ENCODE results near the gene TCF15. TPM values are rescaled to one million over a fixed set of nuclear protein-coding genes. Genes with fewer than 3 reads are reported as not detected.

The TCF15 gene
- total and polyA plus RNA-seq, 3 experiments from 2014 or later, result not detected

GRCh38 chr20:611843-612185 is 1.7 kb upstream of the TCF15 start:
- H3K27me3 Mint-ChIP-seq, result peaks cover 48 to 74% of the 10 kb centered on the region in 2 donors
- H3K4me1 Mint-ChIP-seq, result peaks cover 1 to 12% (median 5%) of the 10 kb centered on the region in 3 donors
- DNase-seq, result no peak
- H3K9me3 Mint-ChIP-seq, result no peaks in the 10 kb centered on the region
- Histone ChIP-seq H3K27me3 (ENCODE audit: insufficient read depth, low read length, poor library complexity, severe bottlenecking) (peaks cover 8% of the 10 kb centered on the region), H3K4me1 (ENCODE audit: insufficient read depth, low read length) (no peaks in the 10 kb centered on the region), H3K27ac (ENCODE audit: low read depth, low read length) (no peak overlapping the region), H3K36me3 (ENCODE audit: insufficient read depth, low read length) (no peaks in the 10 kb centered on the region), H3K4me3 (ENCODE audit: low read length) (no peak overlapping the region), H3K9me3 (ENCODE audit: low read length) (no peaks in the 10 kb centered on the region)
- no peak overlapping the region for H3K27ac Mint-ChIP-seq
- POLR2A ChIA-PET, result no interaction called here
- peak overlapping the region in 1 of 7 donors; percentile 46 for H3K4me3 Mint-ChIP-seq
- CTCF ChIA-PET, result no interaction called here
- H3K36me3 Mint-ChIP-seq, result no peaks in the 10 kb centered on the region

DNA sequence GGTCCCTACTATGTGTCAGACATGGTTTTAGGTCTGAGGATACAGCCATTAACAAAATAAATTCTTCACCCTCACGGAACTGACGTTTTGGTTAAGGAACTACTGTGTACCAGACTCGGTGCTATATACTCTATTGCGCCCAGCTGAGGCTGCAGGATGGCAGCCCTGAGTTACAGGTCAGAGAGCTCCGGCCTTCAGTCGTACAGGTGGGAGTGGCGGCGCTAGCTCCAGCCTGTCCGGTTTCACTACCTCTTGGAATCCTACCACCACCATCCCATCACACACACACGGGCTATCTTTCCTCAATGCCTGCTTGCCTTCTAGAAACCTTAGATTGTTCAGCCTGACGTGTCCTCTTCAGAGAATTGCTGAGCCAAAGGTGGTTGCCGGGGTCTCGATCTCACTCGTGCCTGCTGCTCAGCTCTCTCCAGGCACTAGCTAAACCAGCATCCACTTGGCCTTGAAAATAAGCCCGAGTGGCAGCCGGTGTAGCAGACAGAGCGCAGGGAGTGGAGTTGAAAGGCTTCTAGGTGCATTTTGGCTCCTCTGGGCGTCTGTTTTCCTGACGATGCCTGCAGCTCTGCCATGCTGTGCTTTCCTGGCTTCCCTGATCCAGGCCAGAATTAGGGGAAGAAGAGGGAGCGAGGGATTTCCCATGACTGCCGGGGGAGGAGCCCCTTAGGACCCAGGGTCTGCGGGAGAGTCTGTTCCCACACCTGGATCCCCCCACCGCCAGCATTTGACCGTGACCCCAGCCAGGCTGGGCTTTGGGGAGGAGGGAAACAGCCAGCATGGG is 1.1 kb upstream of the TCF15 start:
- Mint-ChIP-seq H3K27me3 (peaks cover 50 to 69% of the 10 kb centered on the region in 2 donors), H3K36me3 (no peaks in the 10 kb centered on the region), H3K4me1 (peaks cover 1 to 12% (median 5%) of the 10 kb centered on the region in 3 donors), H3K4me3 (peak overlapping the region in 1 of 7 donors; percentile 24), H3K9me3 (no peaks in the 10 kb centered on the region), H3K27ac (no peak overlapping the region)
- no peak for DNase-seq
- Histone ChIP-seq H3K36me3 (ENCODE audit: insufficient read depth, low read length) (no peaks in the 10 kb centered on the region), H3K27ac (ENCODE audit: low read depth, low read length) (no peak overlapping the region), H3K4me3 (ENCODE audit: low read length) (no peak overlapping the region), H3K9me3 (ENCODE audit: low read length) (no peaks in the 10 kb centered on the region), H3K27me3 (ENCODE audit: insufficient read depth, low read length, poor library complexity, severe bottlenecking) (peaks cover 8% of the 10 kb centered on the region), H3K4me1 (ENCODE audit: insufficient read depth, low read length) (no peaks in the 10 kb centered on the region)
- CTCF ChIA-PET, result no interaction called here
- POLR2A ChIA-PET, result no interaction called here

DNA sequence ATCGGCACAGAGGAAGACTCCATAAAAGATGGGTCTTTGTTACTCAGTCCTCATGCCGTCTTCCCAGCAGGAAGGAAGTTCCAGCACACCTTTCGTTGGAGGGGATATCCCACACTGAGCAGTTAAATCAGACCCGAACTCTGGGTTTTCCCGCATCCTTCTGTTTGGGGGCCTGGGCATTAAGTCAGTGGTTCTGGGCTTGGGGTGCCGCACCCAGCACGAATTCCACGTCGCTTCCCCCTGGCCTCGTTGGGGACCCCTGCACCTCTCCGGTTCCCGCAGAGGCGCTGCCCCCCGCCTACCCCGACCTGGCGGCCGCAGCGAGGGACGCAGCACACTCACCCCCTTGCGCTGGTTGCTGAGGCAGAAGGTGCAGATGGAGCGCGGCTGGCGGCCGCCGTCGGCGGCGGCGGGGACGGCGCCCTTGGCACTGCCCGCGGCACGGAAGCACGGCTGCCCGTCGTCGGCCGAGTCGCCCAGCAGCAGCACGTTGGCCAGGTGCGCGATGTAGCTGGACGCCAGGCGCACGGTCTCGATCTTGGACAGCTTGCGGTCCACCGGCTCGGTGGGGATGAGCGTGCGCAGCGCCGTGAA is 641 bp downstream of the TCF15 start:
- ChIA-PET POLR2A (no interaction called here), CTCF (no interaction called here)
- no peak overlapping the region for H3K27ac Mint-ChIP-seq
- H3K27me3 ChIP-seq (ENCODE audit: insufficient read depth, low read length, poor library complexity, severe bottlenecking), result peaks cover 5% of the 10 kb centered on the region
- H3K9me3 ChIP-seq (ENCODE audit: low read length), result no peaks in the 10 kb centered on the region
- peaks cover 1 to 12% (median 5%) of the 10 kb centered on the region in 3 donors for H3K4me1 Mint-ChIP-seq
- DNase-seq, result no peak
- H3K4me3 Mint-ChIP-seq, result no peak overlapping the region
- H3K4me1 ChIP-seq (ENCODE audit: insufficient read depth, low read length), result no peaks in the 10 kb centered on the region
- no peak overlapping the region for H3K4me3 ChIP-seq (ENCODE audit: low read length)
- H3K36me3 ChIP-seq (ENCODE audit: insufficient read depth, low read length), result no peaks in the 10 kb centered on the region
- no peak overlapping the region for H3K27ac ChIP-seq (ENCODE audit: low read depth, low read length)
- no peaks in the 10 kb centered on the region for H3K9me3 Mint-ChIP-seq
- H3K36me3 Mint-ChIP-seq, result no peaks in the 10 kb centered on the region
- peaks cover 47 to 72% of the 10 kb centered on the region in 2 donors for H3K27me3 Mint-ChIP-seq

DNA sequence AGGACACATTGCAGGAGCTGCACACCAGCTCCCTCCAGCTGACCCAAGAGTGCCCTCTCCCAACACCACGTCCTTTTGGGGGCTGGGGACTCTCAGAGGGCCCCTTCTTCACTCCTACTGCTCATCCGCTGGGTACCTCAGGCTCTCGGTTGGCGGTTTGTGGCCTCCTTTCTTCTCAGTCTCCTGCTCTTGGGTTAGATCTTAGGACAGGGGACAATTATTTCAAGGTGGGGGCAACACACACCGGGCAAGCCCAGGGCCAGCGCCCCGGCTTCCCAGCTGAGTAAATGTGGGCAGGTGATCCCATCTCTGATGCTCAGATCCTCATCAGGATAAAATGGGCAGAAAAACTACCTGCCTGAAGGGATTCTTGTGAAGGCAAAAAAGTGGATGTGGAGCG is 1.1 kb downstream of the TCF15 start:
- Mint-ChIP-seq H3K36me3 (no peaks in the 10 kb centered on the region), H3K4me1 (peaks cover 1 to 12% (median 5%) of the 10 kb centered on the region in 3 donors), H3K4me3 (no peak overlapping the region), H3K9me3 (no peaks in the 10 kb centered on the region), H3K27me3 (peaks cover 44 to 71% of the 10 kb centered on the region in 2 donors), H3K27ac (no peak overlapping the region)
- Histone ChIP-seq H3K4me3 (ENCODE audit: low read length) (no peak overlapping the region), H3K4me1 (ENCODE audit: insufficient read depth, low read length) (no peaks in the 10 kb centered on the region), H3K36me3 (ENCODE audit: insufficient read depth, low read length) (no peaks in the 10 kb centered on the region), H3K27ac (ENCODE audit: low read depth, low read length) (no peak overlapping the region), H3K9me3 (ENCODE audit: low read length) (no peaks in the 10 kb centered on the region), H3K27me3 (ENCODE audit: insufficient read depth, low read length, poor library complexity, severe bottlenecking) (peaks cover 5% of the 10 kb centered on the region)
- no peak for DNase-seq
- POLR2A ChIA-PET, result no interaction called here
- CTCF ChIA-PET, result no interaction called here

DNA sequence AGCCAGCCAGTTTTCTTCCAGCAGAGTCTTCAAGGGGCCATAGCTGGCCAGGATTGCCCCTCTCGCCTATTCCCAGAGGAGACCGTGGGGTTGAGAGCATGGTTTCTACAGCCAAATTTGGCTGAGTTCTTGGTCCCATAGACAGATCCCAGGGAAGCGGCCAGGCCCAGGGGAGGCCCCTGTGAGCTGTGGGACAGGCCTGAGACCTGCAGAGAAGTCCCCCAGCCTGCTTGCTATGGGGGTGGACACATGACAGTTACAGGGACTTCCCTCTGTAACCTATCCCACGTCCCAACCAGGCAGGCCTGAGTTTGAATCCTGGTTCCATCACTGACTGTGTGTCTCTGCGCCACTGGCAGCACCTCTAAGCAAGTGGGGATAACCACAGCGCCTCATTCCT is 2.6 kb downstream of the TCF15 start:
- CTCF ChIA-PET, result interaction anchor here (0.8 kb wide), 1 partner anchor 38 kb away, joined by 3 read pairs; no protein-coding TSS in a partner anchor
- DNase-seq, result no peak
- Histone ChIP-seq H3K36me3 (ENCODE audit: insufficient read depth, low read length) (no peaks in the 10 kb centered on the region), H3K4me3 (ENCODE audit: low read length) (no peak overlapping the region), H3K27me3 (ENCODE audit: insufficient read depth, low read length, poor library complexity, severe bottlenecking) (peaks cover 5% of the 10 kb centered on the region), H3K27ac (ENCODE audit: low read depth, low read length) (no peak overlapping the region), H3K4me1 (ENCODE audit: insufficient read depth, low read length) (no peaks in the 10 kb centered on the region), H3K9me3 (ENCODE audit: low read length) (no peaks in the 10 kb centered on the region)
- Mint-ChIP-seq H3K27ac (no peak overlapping the region), H3K27me3 (peaks cover 35 to 56% of the 10 kb centered on the region in 2 donors), H3K36me3 (no peaks in the 10 kb centered on the region), H3K4me1 (peaks cover 1 to 12% (median 5%) of the 10 kb centered on the region in 3 donors), H3K4me3 (no peak overlapping the region), H3K9me3 (no peaks in the 10 kb centered on the region)
- POLR2A ChIA-PET, result no interaction called here

DNA sequence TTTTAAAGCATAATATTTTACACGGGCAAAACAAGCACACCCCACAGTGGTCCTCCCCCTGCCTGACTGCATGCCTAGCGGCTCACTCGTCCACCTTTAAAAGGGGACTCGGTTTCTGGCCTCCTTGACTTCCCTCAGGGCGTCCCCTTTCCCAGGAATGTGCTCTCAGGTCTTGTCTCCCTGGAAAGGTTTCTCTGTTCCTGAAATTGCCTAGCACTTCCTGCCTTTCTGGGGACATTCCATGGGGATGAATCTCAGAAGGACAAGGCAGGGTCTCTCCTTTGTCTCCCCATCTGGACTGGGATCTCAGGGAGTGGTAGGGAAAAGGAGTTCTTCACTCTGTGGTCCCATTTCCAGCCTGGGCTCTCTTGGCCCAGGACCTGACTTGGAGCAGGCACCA is 4.9 kb downstream of the TCF15 start:
- DNase-seq, result no peak
- H3K27ac Mint-ChIP-seq, result no peak overlapping the region
- ChIA-PET CTCF (no interaction called here), POLR2A (no interaction called here)
- no peaks in the 10 kb centered on the region for H3K9me3 Mint-ChIP-seq
- no peak overlapping the region for H3K4me3 ChIP-seq (ENCODE audit: low read length)
- no peaks in the 10 kb centered on the region for H3K27me3 ChIP-seq (ENCODE audit: insufficient read depth, low read length, poor library complexity, severe bottlenecking)
- H3K4me1 ChIP-seq (ENCODE audit: insufficient read depth, low read length), result no peaks in the 10 kb centered on the region
- no peak overlapping the region for H3K4me3 Mint-ChIP-seq
- H3K4me1 Mint-ChIP-seq, result no peaks in the 10 kb centered on the region
- H3K36me3 Mint-ChIP-seq, result no peaks in the 10 kb centered on the region
- H3K36me3 ChIP-seq (ENCODE audit: insufficient read depth, low read length), result no peaks in the 10 kb centered on the region
- H3K9me3 ChIP-seq (ENCODE audit: low read length), result no peaks in the 10 kb centered on the region
- H3K27me3 Mint-ChIP-seq, result peaks cover 25 to 43% of the 10 kb centered on the region in 2 donors
- H3K27ac ChIP-seq (ENCODE audit: low read depth, low read length), result no peak overlapping the region

- no peaks in the 10 kb centered on the region for H3K4me1 Mint-ChIP-seq
Measured at GRCh38 chr20:603116-603640, 6.9 kb downstream of the TCF15 start.

DNA sequence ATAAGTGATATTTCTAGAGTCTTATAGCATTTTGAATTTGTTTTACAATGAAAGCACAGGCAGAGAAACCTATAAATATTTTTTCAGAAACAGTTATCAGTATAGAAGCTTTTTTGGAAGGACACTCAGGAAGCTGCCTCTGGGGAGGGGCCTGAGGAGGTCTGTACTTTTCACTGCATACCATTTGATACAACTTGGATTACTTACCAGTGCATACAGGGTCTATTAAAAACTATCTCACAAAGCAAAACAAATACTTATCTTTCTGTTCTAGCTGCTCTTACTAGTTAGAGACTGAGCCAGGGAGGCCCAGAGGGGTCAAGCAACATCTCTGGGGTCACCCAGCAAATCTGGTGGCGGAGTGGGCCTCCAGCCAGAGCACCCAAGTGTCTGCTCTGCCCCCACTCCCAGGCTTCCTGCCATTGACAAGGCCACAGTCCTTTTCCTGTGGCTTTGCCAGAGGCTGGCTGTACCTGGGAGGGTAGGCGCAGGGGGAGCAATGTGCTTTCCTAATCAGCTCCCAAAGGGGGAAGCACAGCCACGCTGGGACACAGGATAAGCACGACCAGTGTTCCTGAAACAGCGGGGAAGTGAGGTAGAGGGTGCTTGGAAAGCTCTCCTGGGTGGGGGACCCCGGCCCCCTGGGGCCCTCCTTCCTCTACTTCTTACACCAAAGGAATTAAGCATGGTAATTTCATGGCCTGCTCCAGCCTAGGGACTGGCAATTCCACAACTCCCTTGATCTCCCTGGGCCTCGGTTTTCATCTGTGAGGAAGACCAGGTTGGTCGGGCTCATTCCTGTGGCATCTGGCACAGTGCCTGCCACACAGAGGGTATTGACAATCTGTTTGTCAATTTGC is 7.8 kb downstream of the TCF15 start:
- POLR2A ChIA-PET, result no interaction called here
- H3K27me3 Mint-ChIP-seq, result peaks cover 11 to 27% of the 10 kb centered on the region in 2 donors

More at GRCh38 chr20:603116-603640, 6.9 kb downstream of the TCF15 start:
- POLR2A ChIA-PET, result no interaction called here
- H3K9me3 Mint-ChIP-seq, result no peaks in the 10 kb centered on the region
- Histone ChIP-seq H3K36me3 (ENCODE audit: insufficient read depth, low read length) (no peaks in the 10 kb centered on the region), H3K27me3 (ENCODE audit: insufficient read depth, low read length, poor library complexity, severe bottlenecking) (no peaks in the 10 kb centered on the region), H3K4me3 (ENCODE audit: low read length) (no peak overlapping the region), H3K4me1 (ENCODE audit: insufficient read depth, low read length) (no peaks in the 10 kb centered on the region), H3K9me3 (ENCODE audit: low read length) (no peaks in the 10 kb centered on the region), H3K27ac (ENCODE audit: low read depth, low read length) (no peak overlapping the region)
- DNase-seq, result no peak
- H3K4me3 Mint-ChIP-seq, result no peak overlapping the region
- H3K36me3 Mint-ChIP-seq, result no peaks in the 10 kb centered on the region
- H3K27me3 Mint-ChIP-seq, result peaks cover 18 to 32% of the 10 kb centered on the region in 2 donors
- CTCF ChIA-PET, result no interaction called here
- no peak overlapping the region for H3K27ac Mint-ChIP-seq

More for the DNA sequence above, 7.8 kb downstream of the TCF15 start:
- H3K36me3 ChIP-seq (ENCODE audit: insufficient read depth, low read length), result no peaks in the 10 kb centered on the region
- no peaks in the 10 kb centered on the region for H3K9me3 ChIP-seq (ENCODE audit: low read length)
- H3K27ac Mint-ChIP-seq, result no peak overlapping the region
- H3K9me3 Mint-ChIP-seq, result no peaks in the 10 kb centered on the region
- no peak for DNase-seq
- H3K27ac ChIP-seq (ENCODE audit: low read depth, low read length), result no peak overlapping the region
- no peaks in the 10 kb centered on the region for H3K4me1 ChIP-seq (ENCODE audit: insufficient read depth, low read length)
- no peaks in the 10 kb centered on the region for H3K36me3 Mint-ChIP-seq
- no peaks in the 10 kb centered on the region for H3K27me3 ChIP-seq (ENCODE audit: insufficient read depth, low read length, poor library complexity, severe bottlenecking)
- H3K4me1 Mint-ChIP-seq, result no peaks in the 10 kb centered on the region
- H3K4me3 Mint-ChIP-seq, result no peak overlapping the region
- no peak overlapping the region for H3K4me3 ChIP-seq (ENCODE audit: low read length)
- CTCF ChIA-PET, result no interaction called here

Data from CD8-positive, alpha-beta memory T cell (primary cell).